ENCODE measurements around the gene RARB. TPM values are rescaled to one million over a fixed set of nuclear protein-coding genes. Genes with fewer than 3 reads are reported as not detected.

Gene RARB
- total RNA-seq, 1 experiment from 2014 or later, result not detected

DNA sequence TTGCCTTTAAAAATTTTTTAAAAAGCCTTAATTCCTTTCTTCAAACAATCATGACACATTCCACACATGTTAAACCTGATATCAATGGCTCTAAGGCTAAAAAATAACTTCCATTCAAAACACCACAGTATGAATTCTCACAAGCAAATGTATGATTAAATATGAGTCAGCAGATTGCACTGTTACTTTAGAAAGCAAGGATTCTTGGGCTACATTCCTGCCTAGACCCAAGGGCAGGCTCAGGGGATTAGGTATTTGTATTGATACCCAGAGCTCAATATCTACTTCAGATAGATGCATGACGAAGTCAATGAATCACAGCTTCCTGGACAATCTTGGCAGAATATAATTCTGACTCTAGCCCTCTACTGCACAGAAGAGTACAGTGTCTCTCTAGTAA is 65.7 kb downstream of the RARB start:
- no peak overlapping the region for H3K9ac ChIP-seq (ENCODE audit: low read length)
- no peaks in the 10 kb centered on the region for H3K79me2 ChIP-seq (ENCODE audit: low read length)
- H3K4me2 ChIP-seq (ENCODE audit: low read length), result no peak overlapping the region
- TF ChIP-seq EZH2phosphoT487 (IDR thresholded peaks at IDR 0.05; ENCODE audit: borderline replicate concordance, low read length), result no peak
- no peak for TF ChIP-seq EZH2 (IDR thresholded peaks at IDR 0.05; ENCODE audit: low read length, unreplicated experiment)
- TF ChIP-seq, protein P1, sequence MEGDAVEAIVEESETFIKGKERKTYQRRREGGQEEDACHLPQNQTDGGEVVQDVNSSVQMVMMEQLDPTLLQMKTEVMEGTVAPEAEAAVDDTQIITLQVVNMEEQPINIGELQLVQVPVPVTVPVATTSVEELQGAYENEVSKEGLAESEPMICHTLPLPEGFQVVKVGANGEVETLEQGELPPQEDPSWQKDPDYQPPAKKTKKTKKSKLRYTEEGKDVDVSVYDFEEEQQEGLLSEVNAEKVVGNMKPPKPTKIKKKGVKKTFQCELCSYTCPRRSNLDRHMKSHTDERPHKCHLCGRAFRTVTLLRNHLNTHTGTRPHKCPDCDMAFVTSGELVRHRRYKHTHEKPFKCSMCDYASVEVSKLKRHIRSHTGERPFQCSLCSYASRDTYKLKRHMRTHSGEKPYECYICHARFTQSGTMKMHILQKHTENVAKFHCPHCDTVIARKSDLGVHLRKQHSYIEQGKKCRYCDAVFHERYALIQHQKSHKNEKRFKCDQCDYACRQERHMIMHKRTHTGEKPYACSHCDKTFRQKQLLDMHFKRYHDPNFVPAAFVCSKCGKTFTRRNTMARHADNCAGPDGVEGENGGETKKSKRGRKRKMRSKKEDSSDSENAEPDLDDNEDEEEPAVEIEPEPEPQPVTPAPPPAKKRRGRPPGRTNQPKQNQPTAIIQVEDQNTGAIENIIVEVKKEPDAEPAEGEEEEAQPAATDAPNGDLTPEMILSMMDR (conservative IDR thresholded peaks at IDR 0.05; ENCODE audit: low read depth, low read length), result no peak
- H3K27ac ChIP-seq (ENCODE audit: low read length), result no peak overlapping the region
- peaks cover under 1% of the 10 kb centered on the region; the same call in 1 of the 2 replicates for H3K27me3 ChIP-seq (ENCODE audit: low read length)
- H3K4me1 ChIP-seq (ENCODE audit: insufficient read depth, low read length), result no peaks in the 10 kb centered on the region
- ATAC-seq, result no peak
- no peaks in the 10 kb centered on the region for H3F3A ChIP-seq (ENCODE audit: low read length, unreplicated experiment)
- H4K20me1 ChIP-seq (ENCODE audit: low read length), result no peaks in the 10 kb centered on the region
- H3K9me3 ChIP-seq (ENCODE audit: low read length), result peaks cover 37% of the 10 kb centered on the region
- CTCF ChIA-PET, result no interaction called here
- POLR2A ChIA-PET (ENCODE audit: unreplicated experiment), result no interaction called here
- no peak overlapping the region for H3K4me3 ChIP-seq (ENCODE audit: low read length)
- intact Hi-C loops (cut with micrococcal nuclease), result no loop called here
- no peaks in the 10 kb centered on the region for H3K36me3 ChIP-seq (ENCODE audit: low read depth, low read length)
- no TSS peak for BruUV-seq (replicated peaks)
- no peak overlapping the region for H2AFZ ChIP-seq (ENCODE audit: low read length)
- no peaks in the 10 kb centered on the region for H3K9me2 ChIP-seq (replicated peaks; ENCODE audit: low read length)
- peak; percentile 7 for DNase-seq

GRCh38 chr3:25495304-25495703 is 67.2 kb downstream of the RARB start:
- Histone ChIP-seq H3K9me3 (ENCODE audit: low read length) (peaks cover 37% of the 10 kb centered on the region), H4K20me1 (ENCODE audit: low read length) (no peaks in the 10 kb centered on the region), H3K79me2 (ENCODE audit: low read length) (no peaks in the 10 kb centered on the region), H3K4me1 (ENCODE audit: insufficient read depth, low read length) (no peaks in the 10 kb centered on the region), H3F3A (ENCODE audit: low read length, unreplicated experiment) (no peaks in the 10 kb centered on the region), H3K27me3 (ENCODE audit: low read length) (peaks cover 5% of the 10 kb centered on the region; the same call in 1 of the 2 replicates), H3K36me3 (ENCODE audit: low read depth, low read length) (no peaks in the 10 kb centered on the region), H3K27ac (ENCODE audit: low read length) (no peak overlapping the region), H3K9me2 (replicated peaks; ENCODE audit: low read length) (no peaks in the 10 kb centered on the region), H2AFZ (ENCODE audit: low read length) (no peak overlapping the region), H3K9ac (ENCODE audit: low read length) (no peak overlapping the region), H3K4me2 (ENCODE audit: low read length) (no peak overlapping the region), H3K4me3 (ENCODE audit: low read length) (no peak overlapping the region)
- TF ChIP-seq, protein P1 (conservative IDR thresholded peaks at IDR 0.05; ENCODE audit: low read depth, low read length), result no peak
- no peak for TF ChIP-seq EZH2phosphoT487 (IDR thresholded peaks at IDR 0.05; ENCODE audit: borderline replicate concordance, low read length)
- TF ChIP-seq EZH2 (IDR thresholded peaks at IDR 0.05; ENCODE audit: low read length, unreplicated experiment), result no peak
- DNase-seq (no peak), ATAC-seq (no peak)
- intact Hi-C loops (cut with micrococcal nuclease), result no loop called here
- ChIA-PET CTCF (no interaction called here), POLR2A (ENCODE audit: unreplicated experiment) (interaction anchor here (0.5 kb wide), 1 partner anchor 201 kb away, joined by 3 read pairs; no protein-coding TSS in a partner anchor)
- BruUV-seq (replicated peaks), result no TSS peak

- H3K27ac ChIP-seq (ENCODE audit: low read length), result no peak overlapping the region
- POLR2A ChIA-PET (ENCODE audit: unreplicated experiment), result interaction anchor here (0.5 kb wide), 1 partner anchor 200 kb away, joined by 3 read pairs; no protein-coding TSS in a partner anchor
- no peaks in the 10 kb centered on the region for H3F3A ChIP-seq (ENCODE audit: low read length, unreplicated experiment)
- peaks cover 5% of the 10 kb centered on the region; the same call in 1 of the 2 replicates for H3K27me3 ChIP-seq (ENCODE audit: low read length)
- ATAC-seq (no peak), DNase-seq (no peak)
- no peak overlapping the region for H3K9ac ChIP-seq (ENCODE audit: low read length)
- H3K4me3 ChIP-seq (ENCODE audit: low read length), result no peak overlapping the region
- CTCF ChIA-PET, result no interaction called here
- TF ChIP-seq, protein P1 (conservative IDR thresholded peaks at IDR 0.05; ENCODE audit: low read depth, low read length), result no peak
- no peak for TF ChIP-seq EZH2 (IDR thresholded peaks at IDR 0.05; ENCODE audit: low read length, unreplicated experiment)
- no peak for TF ChIP-seq EZH2phosphoT487 (IDR thresholded peaks at IDR 0.05; ENCODE audit: borderline replicate concordance, low read length)
- no peak overlapping the region for H2AFZ ChIP-seq (ENCODE audit: low read length)
- H3K36me3 ChIP-seq (ENCODE audit: low read depth, low read length), result no peaks in the 10 kb centered on the region
- intact Hi-C loops (cut with micrococcal nuclease), result no loop called here
- no peaks in the 10 kb centered on the region for H3K4me1 ChIP-seq (ENCODE audit: insufficient read depth, low read length)
- H4K20me1 ChIP-seq (ENCODE audit: low read length), result no peaks in the 10 kb centered on the region
- H3K4me2 ChIP-seq (ENCODE audit: low read length), result no peak overlapping the region
- no TSS peak for BruUV-seq (replicated peaks)
- no peaks in the 10 kb centered on the region for H3K79me2 ChIP-seq (ENCODE audit: low read length)
- H3K9me3 ChIP-seq (ENCODE audit: low read length), result peaks cover 37% of the 10 kb centered on the region
- H3K9me2 ChIP-seq (replicated peaks; ENCODE audit: low read length), result no peaks in the 10 kb centered on the region
Observed at GRCh38 chr3:25495726-25496253, 67.7 kb downstream of the RARB start.

All from PC-3 (cell line).